ENCODE measurements around the gene METRNL. TPM values are rescaled to one million over a fixed set of nuclear protein-coding genes. Genes with fewer than 3 reads are reported as not detected.
"Not testable (repeated sequence)": the region's sequence is repeated elsewhere in the genome, so short reads cannot be mapped to it uniquely, and the experiment has no call there.

METRNL gene
- total RNA-seq, 1 donor from 2014 or later: 14.7 TPM

DNA sequence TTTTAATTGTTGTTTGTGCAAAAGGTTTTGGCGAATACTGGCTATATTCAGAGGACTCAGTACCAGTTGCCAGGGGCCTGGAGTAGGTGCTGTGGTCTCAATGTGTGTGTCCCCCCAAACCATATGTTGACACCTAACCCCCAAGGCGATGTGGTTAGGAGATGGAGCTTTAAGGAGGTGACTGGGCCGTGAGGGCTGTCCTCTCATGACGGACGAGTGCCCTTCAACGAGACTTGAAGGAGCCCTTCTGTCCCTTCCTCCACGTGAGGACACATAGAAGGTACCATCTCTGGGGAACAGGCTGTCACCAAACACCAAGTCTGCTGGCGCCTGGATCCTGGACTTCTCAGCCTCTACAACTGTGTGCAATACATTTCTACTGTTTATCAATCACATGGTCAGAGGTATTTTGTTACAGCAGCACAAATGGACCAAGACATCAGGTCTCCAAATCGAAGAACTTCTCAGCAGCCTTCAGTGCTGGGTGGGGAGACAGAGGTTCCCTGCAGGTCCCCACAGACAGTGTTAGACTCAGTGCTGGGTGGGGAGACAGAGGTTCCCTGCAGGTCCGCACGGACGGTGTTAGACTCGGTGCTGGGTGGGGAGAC is 24.8 kb upstream of the METRNL start:
- Mint-ChIP-seq H3K4me1 (peaks cover 5% of the 10 kb centered on the region), H3K4me3 (no peak overlapping the region), H3K27ac (ENCODE audit: unreplicated experiment) (no peak overlapping the region), H3K9me3 (no peaks in the 10 kb centered on the region), H3K27me3 (ENCODE audit: low read depth) (no peaks in the 10 kb centered on the region), H3K36me3 (ENCODE audit: low read depth) (no peaks in the 10 kb centered on the region)
- TF ChIP-seq, protein P1, sequence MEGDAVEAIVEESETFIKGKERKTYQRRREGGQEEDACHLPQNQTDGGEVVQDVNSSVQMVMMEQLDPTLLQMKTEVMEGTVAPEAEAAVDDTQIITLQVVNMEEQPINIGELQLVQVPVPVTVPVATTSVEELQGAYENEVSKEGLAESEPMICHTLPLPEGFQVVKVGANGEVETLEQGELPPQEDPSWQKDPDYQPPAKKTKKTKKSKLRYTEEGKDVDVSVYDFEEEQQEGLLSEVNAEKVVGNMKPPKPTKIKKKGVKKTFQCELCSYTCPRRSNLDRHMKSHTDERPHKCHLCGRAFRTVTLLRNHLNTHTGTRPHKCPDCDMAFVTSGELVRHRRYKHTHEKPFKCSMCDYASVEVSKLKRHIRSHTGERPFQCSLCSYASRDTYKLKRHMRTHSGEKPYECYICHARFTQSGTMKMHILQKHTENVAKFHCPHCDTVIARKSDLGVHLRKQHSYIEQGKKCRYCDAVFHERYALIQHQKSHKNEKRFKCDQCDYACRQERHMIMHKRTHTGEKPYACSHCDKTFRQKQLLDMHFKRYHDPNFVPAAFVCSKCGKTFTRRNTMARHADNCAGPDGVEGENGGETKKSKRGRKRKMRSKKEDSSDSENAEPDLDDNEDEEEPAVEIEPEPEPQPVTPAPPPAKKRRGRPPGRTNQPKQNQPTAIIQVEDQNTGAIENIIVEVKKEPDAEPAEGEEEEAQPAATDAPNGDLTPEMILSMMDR (conservative IDR thresholded peaks at IDR 0.05): no peak
- DNase-seq (ENCODE audit: low read depth, low spot score): no peak

DNA sequence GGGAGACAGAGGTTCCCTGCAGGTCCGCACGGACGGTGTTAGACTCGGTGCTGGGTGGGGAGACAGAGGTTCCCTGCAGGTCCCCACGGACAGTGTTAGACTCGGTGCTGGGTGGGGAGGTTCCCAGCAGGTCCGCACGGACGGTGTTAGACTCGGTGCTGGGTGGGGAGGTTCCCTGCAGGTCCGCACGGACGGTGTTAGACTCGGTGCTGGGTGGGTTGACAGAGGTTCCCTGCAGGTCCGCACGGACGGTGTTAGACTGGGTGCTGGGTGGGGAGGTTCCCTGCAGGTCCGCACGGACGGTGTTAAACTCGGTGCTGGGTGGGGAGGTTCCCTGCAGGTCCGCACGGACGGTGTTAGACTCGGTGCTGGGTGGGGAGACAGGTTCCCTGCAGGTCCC is 24.2 kb upstream of the METRNL start:
- not testable (repeated sequence) for H3K27me3 Mint-ChIP-seq (ENCODE audit: low read depth); H3K4me3 Mint-ChIP-seq; H3K27ac Mint-ChIP-seq (ENCODE audit: unreplicated experiment); H3K4me1 Mint-ChIP-seq; H3K36me3 Mint-ChIP-seq (ENCODE audit: low read depth); DNase-seq (ENCODE audit: low read depth, low spot score); H3K9me3 Mint-ChIP-seq

DNA sequence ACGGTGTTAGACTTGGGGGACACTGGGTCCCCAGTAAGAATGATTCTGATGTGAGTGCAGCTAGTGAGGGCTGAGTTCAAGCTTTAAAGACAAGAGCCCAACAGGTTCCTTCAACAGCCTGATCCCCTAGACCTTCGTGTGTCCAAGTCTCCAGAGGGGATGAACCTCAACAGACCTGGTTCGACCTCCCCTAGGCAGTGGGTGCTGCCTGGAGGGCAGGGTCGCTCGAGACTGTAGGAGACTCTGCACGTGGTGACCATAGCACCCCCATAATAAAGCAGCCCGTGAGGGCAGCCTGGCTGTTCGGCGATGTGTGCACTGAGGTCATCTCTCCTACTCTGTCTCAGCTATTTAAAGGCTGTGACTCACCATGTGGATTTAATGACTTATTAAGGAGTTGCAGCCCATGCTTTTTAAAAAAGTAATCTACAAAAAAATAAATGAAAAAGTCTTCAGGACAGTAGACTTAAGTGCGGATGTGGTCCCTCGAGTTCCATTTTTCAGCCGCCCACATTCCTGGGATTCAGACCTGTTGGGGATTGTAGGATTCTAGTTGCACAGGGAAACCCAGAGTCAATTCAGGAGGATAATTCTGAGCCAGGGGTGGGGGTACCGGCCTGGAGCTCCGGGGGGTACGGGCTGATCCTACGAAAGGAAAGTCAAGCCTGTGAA is 23.4 kb upstream of the METRNL start:
- no peaks in the 10 kb centered on the region for H3K9me3 Mint-ChIP-seq
- H3K36me3 Mint-ChIP-seq (ENCODE audit: low read depth): no peaks in the 10 kb centered on the region
- no peaks in the 10 kb centered on the region for H3K27me3 Mint-ChIP-seq (ENCODE audit: low read depth)
- TF ChIP-seq, protein P1 (conservative IDR thresholded peaks at IDR 0.05): no peak
- DNase-seq (ENCODE audit: low read depth, low spot score): no peak
- no peaks in the 10 kb centered on the region for H3K4me1 Mint-ChIP-seq
- H3K27ac Mint-ChIP-seq (ENCODE audit: unreplicated experiment): no peak overlapping the region
- H3K4me3 Mint-ChIP-seq: no peak overlapping the region

DNA sequence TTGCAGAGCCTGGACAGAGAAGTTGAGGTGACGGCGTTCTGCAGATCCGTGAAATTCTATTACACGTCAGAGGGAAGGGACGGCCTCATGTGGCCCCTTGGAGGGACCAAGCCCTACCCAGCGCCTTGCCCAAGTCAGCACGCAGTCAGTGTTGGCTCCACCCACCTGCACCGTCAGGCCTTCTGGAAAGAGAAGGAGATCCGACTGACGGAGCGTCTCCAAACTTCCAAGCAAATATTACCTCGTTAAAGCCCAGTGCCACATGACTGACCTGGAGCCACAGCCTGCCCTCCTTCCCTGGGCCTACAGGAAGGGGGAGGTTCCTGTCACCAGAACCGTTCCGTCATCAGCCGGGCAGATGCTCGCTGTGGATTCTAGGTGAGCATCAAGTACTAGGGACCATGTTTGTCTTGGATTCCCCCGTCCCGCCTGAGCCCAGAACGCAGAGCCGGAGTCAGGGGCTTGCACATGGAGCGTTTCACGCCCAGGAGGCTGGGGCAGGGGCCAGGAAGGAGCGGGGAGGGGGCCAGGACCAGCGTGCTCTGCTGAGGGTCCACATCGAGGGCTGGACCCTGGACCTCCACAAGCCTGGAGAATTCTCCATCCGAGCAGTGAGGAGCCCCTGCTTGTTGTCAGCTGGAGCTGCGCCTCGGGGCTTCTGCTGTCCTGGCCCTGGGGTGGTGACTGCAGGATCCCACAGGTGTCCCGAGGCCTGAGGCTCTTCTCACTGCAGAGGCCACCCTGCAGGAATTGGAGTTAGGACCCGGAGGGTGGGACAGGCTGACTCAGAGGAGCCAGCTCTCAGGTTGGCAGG is 22.6 kb upstream of the METRNL start:
- Mint-ChIP-seq H3K27me3 (ENCODE audit: low read depth) (no peaks in the 10 kb centered on the region), H3K4me3 (no peak overlapping the region), H3K4me1 (no peaks in the 10 kb centered on the region), H3K27ac (ENCODE audit: unreplicated experiment) (no peak overlapping the region), H3K36me3 (ENCODE audit: low read depth) (no peaks in the 10 kb centered on the region), H3K9me3 (no peaks in the 10 kb centered on the region)
- TF ChIP-seq, protein P1 (conservative IDR thresholded peaks at IDR 0.05): no peak
- no peak for DNase-seq (ENCODE audit: low read depth, low spot score)

DNA sequence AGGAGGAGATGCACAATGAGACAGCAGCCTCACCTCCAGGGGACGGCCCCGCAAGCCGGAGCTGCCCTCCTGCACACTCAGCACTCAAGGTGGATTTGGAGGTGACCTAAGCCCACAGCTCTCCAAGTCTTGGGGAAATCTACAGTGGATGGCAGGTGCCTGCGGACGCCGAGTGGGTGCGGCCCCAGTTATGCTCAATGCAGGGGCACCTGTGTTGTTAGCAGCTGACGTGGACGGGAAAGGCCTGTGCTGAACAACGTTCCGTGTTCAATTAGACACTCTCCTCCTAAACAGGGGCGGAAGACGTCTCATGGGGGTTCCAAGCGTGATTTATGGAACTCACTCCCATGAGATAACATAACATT is 22.0 kb upstream of the METRNL start:
- H3K27ac Mint-ChIP-seq (ENCODE audit: unreplicated experiment): no peak overlapping the region
- DNase-seq (ENCODE audit: low read depth, low spot score): no peak
- no peaks in the 10 kb centered on the region for H3K9me3 Mint-ChIP-seq
- H3K36me3 Mint-ChIP-seq (ENCODE audit: low read depth): no peaks in the 10 kb centered on the region
- H3K4me3 Mint-ChIP-seq: no peak overlapping the region
- no peaks in the 10 kb centered on the region for H3K4me1 Mint-ChIP-seq
- H3K27me3 Mint-ChIP-seq (ENCODE audit: low read depth): no peaks in the 10 kb centered on the region
- TF ChIP-seq, protein P1 (conservative IDR thresholded peaks at IDR 0.05): no peak

DNA sequence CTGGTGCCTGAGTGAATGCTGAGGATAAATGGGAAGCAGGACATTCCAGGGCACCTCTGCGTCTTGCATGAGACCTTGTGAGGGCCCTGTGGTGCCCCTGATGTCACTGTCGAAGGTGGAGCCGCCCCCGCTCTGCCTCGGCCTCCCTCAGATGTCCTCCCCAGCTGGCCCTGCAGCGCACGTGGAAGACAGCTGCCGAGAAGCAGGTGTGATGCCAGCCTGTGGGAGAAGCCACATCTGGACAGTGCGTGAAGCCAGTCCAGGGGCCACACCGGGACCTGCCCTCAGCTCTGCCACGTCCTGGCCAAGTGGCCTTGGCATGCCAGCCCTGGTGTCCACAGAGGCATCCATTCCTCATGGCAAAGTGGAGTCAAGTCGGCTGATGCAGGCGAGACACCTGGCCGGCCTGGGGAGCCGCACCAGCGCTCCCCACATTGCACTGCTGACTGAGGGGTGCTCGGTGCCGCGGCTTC is 21.6 kb upstream of the METRNL start:
- TF ChIP-seq, protein P1 (conservative IDR thresholded peaks at IDR 0.05): no peak
- no peak for DNase-seq (ENCODE audit: low read depth, low spot score)
- no peaks in the 10 kb centered on the region for H3K9me3 Mint-ChIP-seq

More for the DNA sequence above, 21.6 kb upstream of the METRNL start:
- H3K4me1 Mint-ChIP-seq: no peaks in the 10 kb centered on the region
- H3K36me3 Mint-ChIP-seq (ENCODE audit: low read depth): no peaks in the 10 kb centered on the region
- H3K27me3 Mint-ChIP-seq (ENCODE audit: low read depth): no peaks in the 10 kb centered on the region
- no peak overlapping the region for H3K4me3 Mint-ChIP-seq
- no peak overlapping the region for H3K27ac Mint-ChIP-seq (ENCODE audit: unreplicated experiment)

Data from neural crest cell (in vitro differentiated cells).